GM13977 (cell line): ENCODE results near the gene TGM6.

Experiments used
- DNase-seq: peaks from one replicate; pipeline ENCODE4 v3.0.0; 2012; ENCODE audit warnings: low spot score
- in situ Hi-C: fragments of 300-500 bp; cut with MboI; formaldehyde crosslinking; loops from one replicate; pipeline ENCODE4 v1.12.0; 2022; ENCODE audit warnings: low sequenced_read_pairs, low pct_unique_long_range_greater_than_20kb, mixed read lengths, inconsistent platforms; ENCODE audit not compliant: unreplicated experiment
- TF ChIP-seq, protein P1 (sequence below): IDR thresholded peaks from 2 replicates; pipeline ENCODE4 v1.5.1; 2012; ENCODE audit warnings: mild to moderate bottlenecking, control low read depth; ENCODE audit not compliant: insufficient read depth; ENCODE audit errors: extremely low read depth, missing control alignments

The TGM6 gene

DNA sequence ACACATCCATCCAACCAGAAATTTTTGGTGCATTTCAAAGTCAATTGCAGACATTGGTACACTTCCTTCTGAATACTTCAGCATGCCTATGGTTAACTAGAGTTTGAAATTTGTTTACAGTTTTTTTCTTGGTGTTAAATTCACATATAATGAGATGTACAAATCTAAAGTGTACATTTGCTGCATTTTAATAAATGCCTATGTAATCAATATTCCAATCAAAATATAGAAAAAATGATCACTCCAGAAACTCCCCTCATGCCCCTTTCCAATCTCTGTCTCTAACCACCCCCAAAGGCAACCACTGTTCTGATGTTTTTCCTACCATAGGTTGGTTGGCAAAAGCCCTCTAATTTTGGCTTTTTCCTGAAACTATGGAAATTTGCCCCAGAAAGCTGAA is 7.6 kb upstream of the TGM6 start:
- no peak for DNase-seq
- in situ Hi-C loops, result no loop called here
- TF ChIP-seq, protein P1, sequence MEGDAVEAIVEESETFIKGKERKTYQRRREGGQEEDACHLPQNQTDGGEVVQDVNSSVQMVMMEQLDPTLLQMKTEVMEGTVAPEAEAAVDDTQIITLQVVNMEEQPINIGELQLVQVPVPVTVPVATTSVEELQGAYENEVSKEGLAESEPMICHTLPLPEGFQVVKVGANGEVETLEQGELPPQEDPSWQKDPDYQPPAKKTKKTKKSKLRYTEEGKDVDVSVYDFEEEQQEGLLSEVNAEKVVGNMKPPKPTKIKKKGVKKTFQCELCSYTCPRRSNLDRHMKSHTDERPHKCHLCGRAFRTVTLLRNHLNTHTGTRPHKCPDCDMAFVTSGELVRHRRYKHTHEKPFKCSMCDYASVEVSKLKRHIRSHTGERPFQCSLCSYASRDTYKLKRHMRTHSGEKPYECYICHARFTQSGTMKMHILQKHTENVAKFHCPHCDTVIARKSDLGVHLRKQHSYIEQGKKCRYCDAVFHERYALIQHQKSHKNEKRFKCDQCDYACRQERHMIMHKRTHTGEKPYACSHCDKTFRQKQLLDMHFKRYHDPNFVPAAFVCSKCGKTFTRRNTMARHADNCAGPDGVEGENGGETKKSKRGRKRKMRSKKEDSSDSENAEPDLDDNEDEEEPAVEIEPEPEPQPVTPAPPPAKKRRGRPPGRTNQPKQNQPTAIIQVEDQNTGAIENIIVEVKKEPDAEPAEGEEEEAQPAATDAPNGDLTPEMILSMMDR, result no peak

DNA sequence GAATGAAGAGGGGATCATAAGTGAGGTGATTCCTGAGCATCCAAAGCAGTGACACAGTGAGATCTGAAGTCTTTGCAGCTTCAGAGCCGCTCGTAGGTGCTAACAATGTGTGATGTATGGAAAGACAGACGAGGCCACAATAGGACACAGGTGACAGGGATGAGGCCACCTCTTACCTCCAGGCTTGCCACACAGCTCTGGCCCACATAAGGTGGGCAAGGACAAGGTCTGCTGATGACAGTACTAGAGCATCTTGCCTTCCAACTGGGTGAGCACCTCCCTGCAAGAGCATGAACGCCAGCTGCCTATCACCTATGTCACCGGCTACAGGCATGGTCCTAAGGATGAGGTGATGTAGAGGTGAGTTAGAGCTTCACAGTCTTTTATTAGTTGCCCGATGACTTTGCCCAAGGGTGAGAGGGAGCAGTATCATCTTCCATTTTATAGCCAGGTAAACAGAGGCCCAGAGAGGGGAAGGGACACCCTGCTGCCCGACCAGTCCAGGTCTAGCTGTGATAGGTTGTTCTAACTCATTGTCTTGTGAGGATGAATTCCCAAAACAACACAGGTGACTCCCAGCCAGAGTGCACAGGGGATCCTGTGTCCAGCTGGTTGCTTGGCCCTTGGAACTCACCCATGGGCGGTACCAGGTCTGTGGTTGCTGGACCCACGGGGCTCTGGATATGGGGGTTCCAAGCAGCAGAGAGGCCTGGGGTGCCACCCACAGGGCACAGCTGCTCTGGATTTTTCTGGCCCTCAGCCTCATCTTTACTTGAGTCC is 6.2 kb upstream of the TGM6 start:
- TF ChIP-seq, protein P1, result no peak
- no peak for DNase-seq
- in situ Hi-C loops, result no loop called here

DNA sequence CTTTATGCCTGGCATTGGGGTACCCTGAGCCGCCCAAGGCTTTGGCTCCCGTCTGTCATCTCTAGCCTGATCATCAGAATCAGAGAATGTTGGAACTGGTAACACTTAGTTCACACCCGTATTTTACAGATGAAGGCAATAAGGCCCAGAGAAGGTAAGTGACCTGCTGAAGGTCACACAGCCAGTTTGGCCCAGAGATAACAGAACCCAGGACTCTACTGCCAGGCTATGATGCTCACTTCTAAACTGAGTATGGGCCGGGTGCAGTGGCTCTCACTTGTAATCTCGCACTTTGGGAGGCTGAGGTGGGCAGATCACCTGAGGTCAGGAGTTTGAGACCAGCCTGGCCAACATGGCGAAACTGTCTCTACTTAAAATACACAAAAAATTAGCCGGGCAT is 1.8 kb upstream of the TGM6 start:
- in situ Hi-C loops, result no loop called here
- DNase-seq, result no peak
- TF ChIP-seq, protein P1, result no peak

DNA sequence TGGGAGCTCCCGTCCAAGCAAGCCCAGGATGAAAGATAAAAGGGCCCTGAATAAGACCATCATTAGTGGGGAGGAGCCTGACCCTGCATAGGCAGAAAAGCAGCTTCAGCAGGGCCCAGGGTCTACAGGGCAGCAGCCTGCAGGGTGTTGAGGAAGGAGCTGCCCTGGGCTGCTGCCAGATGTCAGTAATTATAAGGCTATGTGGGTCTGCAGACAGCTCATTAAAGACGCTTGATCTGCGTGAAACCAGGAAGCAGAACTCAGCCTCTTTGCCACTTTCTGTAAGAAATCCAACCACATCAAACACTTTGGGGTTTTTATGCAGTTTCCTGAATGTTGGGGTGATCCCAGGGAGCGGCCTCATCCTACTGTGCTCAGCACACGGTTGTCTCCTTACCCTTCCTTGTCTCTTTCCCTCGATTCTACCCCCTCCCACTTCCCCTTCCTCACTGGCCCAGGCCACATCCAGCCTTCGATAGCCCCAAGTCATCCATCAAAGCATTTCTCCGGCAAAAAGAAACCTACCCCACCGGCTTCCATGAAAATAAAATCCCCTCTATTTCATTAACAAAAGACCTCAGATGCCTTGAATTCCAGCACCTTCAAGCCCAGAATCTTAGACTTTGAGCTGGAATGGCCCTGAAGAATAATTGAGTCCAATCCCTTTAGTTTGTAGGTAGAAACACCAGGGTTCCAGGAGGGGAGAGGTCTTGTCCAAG is 1.0 kb upstream of the TGM6 start:
- TF ChIP-seq, protein P1, result no peak
- DNase-seq, result no peak
- in situ Hi-C loops, result no loop called here

DNA sequence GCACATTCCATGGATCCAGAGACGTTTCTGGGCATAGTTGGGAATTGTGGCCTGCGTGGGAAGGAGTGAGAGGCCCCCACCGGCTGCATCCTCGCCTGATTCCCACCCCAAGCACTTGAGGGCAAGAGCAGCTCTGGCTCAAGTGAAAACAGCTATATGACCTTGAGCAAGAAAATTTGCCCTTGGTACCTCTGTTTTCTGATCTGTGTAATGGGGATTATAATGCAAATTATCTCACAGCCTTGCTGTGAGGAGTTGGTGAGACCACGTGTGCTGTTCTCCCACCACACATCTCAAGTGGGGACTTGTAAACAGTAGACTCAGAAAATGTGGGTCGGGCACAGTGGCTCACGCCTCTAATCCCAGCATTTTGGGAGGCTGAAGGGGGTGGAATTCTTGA is 602 bp downstream of the TGM6 start:
- no peak for DNase-seq
- TF ChIP-seq, protein P1, result no peak
- in situ Hi-C loops, result no loop called here

DNA sequence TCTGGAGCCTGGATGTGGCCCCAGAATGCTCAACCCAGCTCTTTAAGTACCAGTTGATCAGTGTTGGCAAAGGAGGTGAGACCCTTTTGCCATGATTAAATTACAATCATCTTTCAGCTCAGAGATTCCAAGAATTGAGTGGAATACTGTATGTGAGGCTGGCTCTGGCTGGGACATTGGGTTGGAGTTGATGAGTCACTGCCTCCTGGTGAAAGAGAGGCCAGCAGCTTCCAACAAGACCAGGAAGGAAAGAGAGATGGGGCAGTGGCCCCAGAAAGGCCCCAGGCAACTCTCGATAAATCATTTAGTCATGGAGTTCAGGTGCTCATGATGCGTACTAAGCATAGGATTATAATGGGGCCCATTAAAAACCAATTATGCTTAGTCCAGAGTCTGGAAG is 2.1 kb downstream of the TGM6 start:
- TF ChIP-seq, protein P1, result no peak
- in situ Hi-C loops, result no loop called here
- DNase-seq, result no peak
